ENCODE results near the gene KCNK10. TPM values are rescaled to one million over a fixed set of nuclear protein-coding genes. Genes with fewer than 3 reads are reported as not detected.

KCNK10 gene
- polyA plus RNA-seq, 3 donors: 0.05 TPM; not detected in 2

GRCh38 chr14:88286309-88286708 lies 36.8 kb downstream of the KCNK10 start:
- no peak overlapping the region for H3K4me3 Mint-ChIP-seq
- WGBS (ENCODE audit: insufficient coverage): no CpG with 5 or more reads among the region's 1 CpG
- peaks cover 0 to 8% (median 3%) of the 10 kb centered on the region in 7 donors for H3K9me3 Mint-ChIP-seq
- no peaks in the 10 kb centered on the region for H3K79me2 ChIP-seq (ENCODE audit: insufficient read depth, low read length)
- H3K27ac ChIP-seq (ENCODE audit: low read depth in 1 of 2, low read length in 2 of 2): no peak overlapping the region
- H3K4me1 Mint-ChIP-seq: peaks cover 5% of the 10 kb centered on the region
- H3K27me3 Mint-ChIP-seq (ENCODE audit: low read depth in 3 of 3): peaks cover 0 to 2% (median 0%) of the 10 kb centered on the region in 3 donors
- intact Hi-C loops (cut with micrococcal nuclease): no loop called here
- no peaks in the 10 kb centered on the region for H3K9me3 ChIP-seq (replicated peaks in 1 of 2; ENCODE audit: control insufficient read depth in 1 of 2, insufficient read depth in 1 of 2, low read length in 2 of 2)
- no peak for DNase-seq
- no peak for TF ChIP-seq CTCF (IDR thresholded peaks at IDR 0.05)
- no peaks in the 10 kb centered on the region for H4K20me1 ChIP-seq (ENCODE audit: insufficient read depth, low read length)
- no peaks in the 10 kb centered on the region for H3K4me1 ChIP-seq (ENCODE audit: control insufficient read depth in 1 of 2, insufficient read depth in 2 of 2, low read length in 2 of 2)
- H3K9ac ChIP-seq (ENCODE audit: insufficient read depth, low read length, poor library complexity, severe bottlenecking): no peak overlapping the region
- no peak overlapping the region for H3K4me2 ChIP-seq (replicated peaks; ENCODE audit: extremely low read depth, low read length, poor library complexity, severe bottlenecking)
- H2AFZ ChIP-seq (ENCODE audit: insufficient read depth, low read depth, low read length, poor library complexity, severe bottlenecking): no peak overlapping the region
- no peaks in the 10 kb centered on the region for H3K36me3 Mint-ChIP-seq
- no peak overlapping the region for H3K27ac Mint-ChIP-seq
- H3K27me3 ChIP-seq (ENCODE audit: control insufficient read depth in 2 of 2, insufficient read depth in 2 of 2, low read length in 2 of 2): no peaks in the 10 kb centered on the region
- no peaks in the 10 kb centered on the region for H3K36me3 ChIP-seq (replicated peaks in 1 of 2; ENCODE audit: control insufficient read depth in 1 of 2, insufficient read depth in 2 of 2, low read length in 2 of 2)
- no peak overlapping the region for H3K4me3 ChIP-seq (replicated peaks in 1 of 3; ENCODE audit: low read depth in 2 of 3, low read length in 3 of 3)

GRCh38 chr14:88281447-88281846 lies 41.6 kb downstream of the KCNK10 start:
- Histone ChIP-seq H3K79me2 (ENCODE audit: insufficient read depth, low read length) (no peaks in the 10 kb centered on the region), H2AFZ (ENCODE audit: insufficient read depth, low read depth, low read length, poor library complexity, severe bottlenecking) (no peak overlapping the region), H3K4me3 (replicated peaks in 1 of 3; ENCODE audit: low read depth in 2 of 3, low read length in 3 of 3) (no peak overlapping the region), H3K9ac (ENCODE audit: insufficient read depth, low read length, poor library complexity, severe bottlenecking) (no peak overlapping the region), H3K4me1 (ENCODE audit: control insufficient read depth in 1 of 2, insufficient read depth in 2 of 2, low read length in 2 of 2) (no peaks in the 10 kb centered on the region), H3K27me3 (ENCODE audit: control insufficient read depth in 2 of 2, insufficient read depth in 2 of 2, low read length in 2 of 2) (no peaks in the 10 kb centered on the region), H3K9me3 (replicated peaks in 1 of 2; ENCODE audit: control insufficient read depth in 1 of 2, insufficient read depth in 1 of 2, low read length in 2 of 2) (no peaks in the 10 kb centered on the region), H3K27ac (ENCODE audit: low read depth in 1 of 2, low read length in 2 of 2) (no peak overlapping the region), H3K4me2 (replicated peaks; ENCODE audit: extremely low read depth, low read length, poor library complexity, severe bottlenecking) (no peak overlapping the region), H4K20me1 (ENCODE audit: insufficient read depth, low read length) (no peaks in the 10 kb centered on the region), H3K36me3 (replicated peaks in 1 of 2; ENCODE audit: control insufficient read depth in 1 of 2, insufficient read depth in 2 of 2, low read length in 2 of 2) (no peaks in the 10 kb centered on the region)
- DNase-seq: no peak
- Mint-ChIP-seq H3K27ac (no peak overlapping the region), H3K27me3 (ENCODE audit: low read depth in 3 of 3) (peaks cover 5 to 6% (median 5%) of the 10 kb centered on the region in 3 donors), H3K36me3 (no peaks in the 10 kb centered on the region), H3K4me3 (no peak overlapping the region), H3K4me1 (no peaks in the 10 kb centered on the region), H3K9me3 (peaks cover 0 to 10% (median 3%) of the 10 kb centered on the region in 7 donors)
- 94% methylated on average over 2 of the region's 3 CpGs for WGBS (ENCODE audit: insufficient coverage)
- TF ChIP-seq CTCF (IDR thresholded peaks at IDR 0.05): no peak
- intact Hi-C loops (cut with micrococcal nuclease): no loop called here

Measured in CD14-positive monocyte (primary cell).